Measurements from ENCODE around the gene RASGRF2.

GRCh38 chr5:81246697-81247096 lies 286.5 kb downstream of the RASGRF2 start:
- TF ChIP-seq CTCF (IDR thresholded peaks at IDR 0.05 in 4 of 5, conservative IDR thresholded peaks at IDR 0.05 in 1 of 5) (no peak), POLR2A (IDR thresholded peaks at IDR 0.05) (no peak)
